Breast epithelium (tissue), 3 donors: ENCODE data around the gene TNK2.
"Not testable (repeated sequence)": the region's sequence is repeated elsewhere in the genome, so short reads cannot be mapped to it uniquely, and the experiment has no call there.

Experiments used
- POLR2A ChIP-seq: fragments of 450-650 bp; IDR thresholded peaks from one replicate; pipeline ENCODE4 v1.6.1; 2016; ENCODE audit warnings: antibody characterized with exemption, mild to moderate bottlenecking, moderate library complexity
- POLR2AphosphoS5 ChIP-seq, 3 donors: sonication (generic); formaldehyde crosslinking; IDR thresholded peaks; one replicate each; pipeline ENCODE4 v1.6.1; 2017; ENCODE audit warnings: antibody characterized with exemption in 3 of 3
- TF ChIP-seq, protein P1 (sequence below), 3 donors: fragments of 450-650 bp; IDR thresholded peaks; one replicate each; pipeline ENCODE4 v1.5.1; 2016 to 2017; ENCODE audit warnings: antibody characterized with exemption in 3 of 3, mild to moderate bottlenecking in 3 of 3, moderate library complexity in 3 of 3

GRCh38 chr3:195952590-195952989, 44.2 kb upstream of the TNK2 start:
- TF ChIP-seq POLR2A; POLR2AphosphoS5 (IDR thresholded peaks at IDR 0.05): not testable (repeated sequence)
- TF ChIP-seq, protein P1, sequence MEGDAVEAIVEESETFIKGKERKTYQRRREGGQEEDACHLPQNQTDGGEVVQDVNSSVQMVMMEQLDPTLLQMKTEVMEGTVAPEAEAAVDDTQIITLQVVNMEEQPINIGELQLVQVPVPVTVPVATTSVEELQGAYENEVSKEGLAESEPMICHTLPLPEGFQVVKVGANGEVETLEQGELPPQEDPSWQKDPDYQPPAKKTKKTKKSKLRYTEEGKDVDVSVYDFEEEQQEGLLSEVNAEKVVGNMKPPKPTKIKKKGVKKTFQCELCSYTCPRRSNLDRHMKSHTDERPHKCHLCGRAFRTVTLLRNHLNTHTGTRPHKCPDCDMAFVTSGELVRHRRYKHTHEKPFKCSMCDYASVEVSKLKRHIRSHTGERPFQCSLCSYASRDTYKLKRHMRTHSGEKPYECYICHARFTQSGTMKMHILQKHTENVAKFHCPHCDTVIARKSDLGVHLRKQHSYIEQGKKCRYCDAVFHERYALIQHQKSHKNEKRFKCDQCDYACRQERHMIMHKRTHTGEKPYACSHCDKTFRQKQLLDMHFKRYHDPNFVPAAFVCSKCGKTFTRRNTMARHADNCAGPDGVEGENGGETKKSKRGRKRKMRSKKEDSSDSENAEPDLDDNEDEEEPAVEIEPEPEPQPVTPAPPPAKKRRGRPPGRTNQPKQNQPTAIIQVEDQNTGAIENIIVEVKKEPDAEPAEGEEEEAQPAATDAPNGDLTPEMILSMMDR (IDR thresholded peaks at IDR 0.05) = not testable (repeated sequence)
